Hepatocyte (in vitro differentiated cells): ENCODE measurements around the gene NRTN.

Source experiments
- CTCF ChIP-seq: fragments of 200-600 bp; sonication (generic); IDR thresholded peaks from 2 replicates; pipeline ENCODE4 v1.5.1; 2016; ENCODE audit warnings: antibody characterized with exemption, mild to moderate bottlenecking; ENCODE audit not compliant: poor library complexity
- EZH2 ChIP-seq: fragments of 200-600 bp; sonication (generic); IDR thresholded peaks from 2 replicates; pipeline ENCODE4 v1.6.1; 2016; ENCODE audit warnings: antibody characterized with exemption, mild to moderate bottlenecking, borderline replicate concordance
- EZH2phosphoT487 ChIP-seq: fragments of 200-600 bp; sonication (generic); IDR thresholded peaks from one replicate; pipeline ENCODE4 v1.6.1; 2018; ENCODE audit warnings: antibody characterized with exemption, mild to moderate bottlenecking, low read depth, moderate library complexity; ENCODE audit not compliant: unreplicated experiment, severe bottlenecking

GRCh38 chr19:5827342-5827890, 22.5 kb downstream of the NRTN start:
- TF ChIP-seq EZH2 (no peak), CTCF (no peak), EZH2phosphoT487 (no peak)
